ENCODE data around the gene GNGT2. TPM values are rescaled to one million over a fixed set of nuclear protein-coding genes. Genes with fewer than 3 reads are reported as not detected.

Gene GNGT2
- total RNA-seq, 4 donors from 2014 or later = 4.2 TPM; not detected in 3

- no peak for TF ChIP-seq CTCF (IDR thresholded peaks at IDR 0.05; ENCODE audit: low read depth)
Observed at GRCh38 chr17:49239963-49240362, 29.6 kb upstream of the GNGT2 start.

- TF ChIP-seq CTCF (IDR thresholded peaks at IDR 0.05; ENCODE audit: low read depth) = no peak
Observed at GRCh38 chr17:49235896-49236295, 25.5 kb upstream of the GNGT2 start.

GRCh38 chr17:49234509-49235080 lies 24.2 kb upstream of the GNGT2 start:
- TF ChIP-seq CTCF (IDR thresholded peaks at IDR 0.05; ENCODE audit: low read depth) = no peak

GRCh38 chr17:49231563-49231894 lies 21.2 kb upstream of the GNGT2 start:
- TF ChIP-seq CTCF (IDR thresholded peaks at IDR 0.05; ENCODE audit: low read depth) = no peak

- TF ChIP-seq CTCF (IDR thresholded peaks at IDR 0.05; ENCODE audit: low read depth) = no peak
Observed at GRCh38 chr17:49230636-49231562, 20.5 kb upstream of the GNGT2 start, which contains the start of gene PHOSPHO1. PHOSPHO1 (minus strand) TSS chr17:49230787; CDS start chr17:49226691, 4,096 bp downstream.

- TF ChIP-seq CTCF (IDR thresholded peaks at IDR 0.05; ENCODE audit: low read depth) = no peak
Observed at GRCh38 chr17:49229805-49230600, 19.6 kb upstream of the GNGT2 start.
